Medulla oblongata (tissue), 1 donor: ENCODE data around the gene ITGA1.

Experiments
- DNase-seq: peaks from one replicate; pipeline ENCODE4 v3.0.0-alpha.2; 2015; ENCODE audit errors: extremely low spot score

ITGA1 gene

GRCh38 chr5:52897238-52897614 lies 109.5 kb downstream of the ITGA1 start:
- DNase-seq: no peak

- DNase-seq: no peak
Observed at GRCh38 chr5:52898961-52899680, 111.4 kb downstream of the ITGA1 start.

- DNase-seq: no peak
Observed at GRCh38 chr5:52903142-52903541, 115.4 kb downstream of the ITGA1 start.

- no peak for DNase-seq
Observed at GRCh38 chr5:52906343-52906742, 118.6 kb downstream of the ITGA1 start.

GRCh38 chr5:52906845-52907244 lies 119.1 kb downstream of the ITGA1 start:
- DNase-seq: no peak

- DNase-seq: no peak
Observed at GRCh38 chr5:52909192-52909591, 121.5 kb downstream of the ITGA1 start.

GRCh38 chr5:52910071-52910470 lies 122.4 kb downstream of the ITGA1 start:
- DNase-seq: no peak

- DNase-seq: peak; percentile 83
Observed at GRCh38 chr5:52915176-52915875, 127.6 kb downstream of the ITGA1 start.

- DNase-seq: no peak
Observed at GRCh38 chr5:52920929-52921328, 133.2 kb downstream of the ITGA1 start.

- DNase-seq: no peak
Observed at GRCh38 chr5:52922384-52922783, 134.7 kb downstream of the ITGA1 start.

GRCh38 chr5:52924456-52924855 lies 136.7 kb downstream of the ITGA1 start:
- DNase-seq: no peak

- DNase-seq: no peak
Observed at GRCh38 chr5:52925001-52925400, 137.3 kb downstream of the ITGA1 start.

GRCh38 chr5:52928689-52929088 lies 141.0 kb downstream of the ITGA1 start:
- DNase-seq: no peak

- no peak for DNase-seq
Observed at GRCh38 chr5:52938226-52938625, 150.5 kb downstream of the ITGA1 start.

- DNase-seq: no peak
Observed at GRCh38 chr5:52943285-52943684, 155.6 kb downstream of the ITGA1 start.

GRCh38 chr5:52943808-52944207 lies 156.1 kb downstream of the ITGA1 start:
- no peak for DNase-seq

GRCh38 chr5:52945040-52945439 lies 157.3 kb downstream of the ITGA1 start:
- DNase-seq: no peak

- no peak for DNase-seq
Observed at GRCh38 chr5:52947208-52947607, 159.5 kb downstream of the ITGA1 start.

- DNase-seq: no peak
Observed at GRCh38 chr5:52947851-52948250, 160.1 kb downstream of the ITGA1 start.

GRCh38 chr5:52948418-52949076 lies 160.8 kb downstream of the ITGA1 start:
- peak; percentile 91 for DNase-seq

- DNase-seq: no peak
Observed at GRCh38 chr5:52950686-52951085, 163.0 kb downstream of the ITGA1 start.

- no peak for DNase-seq
Observed at GRCh38 chr5:52952483-52952882, 164.8 kb downstream of the ITGA1 start.

GRCh38 chr5:52956014-52956413 lies 168.3 kb downstream of the ITGA1 start:
- no peak for DNase-seq
